Trophoblast cell (in vitro differentiated cells and primary cell): ENCODE results near the gene SEMA4D.

ENCODE experiments used
- DNase-seq, 2 donors: peaks; one replicate each; pipeline ENCODE4 v3.0.0-alpha.2; 2016
- H2AFZ ChIP-seq: 2 replicates; pipeline ENCODE4 v1.6.1; 2013; ENCODE audit warnings: low read length, moderate library complexity, mild to moderate bottlenecking; ENCODE audit not compliant: insufficient read depth, poor library complexity
- H2AK5ac ChIP-seq: 2 replicates; pipeline ENCODE4 v1.6.1; 2013; ENCODE audit warnings: mild to moderate bottlenecking, low read length
- H2BK120ac ChIP-seq: 2 replicates; pipeline ENCODE4 v1.6.1; 2013; ENCODE audit warnings: low read length, mild to moderate bottlenecking, moderate library complexity; ENCODE audit not compliant: insufficient read depth, poor library complexity
- H2BK12ac ChIP-seq: 2 replicates; pipeline ENCODE4 v1.6.1; 2013; ENCODE audit warnings: mild to moderate bottlenecking, low read length, moderate library complexity
- H2BK5ac ChIP-seq: 2 replicates; pipeline ENCODE4 v1.6.1; 2013; ENCODE audit warnings: low read length, low read depth, moderate library complexity, mild to moderate bottlenecking; ENCODE audit not compliant: poor library complexity
- H3K14ac ChIP-seq: 2 replicates; pipeline ENCODE4 v1.6.1; 2013; ENCODE audit warnings: mild to moderate bottlenecking, low read length
- H3K18ac ChIP-seq: 2 replicates; pipeline ENCODE4 v1.6.1; 2013; ENCODE audit warnings: mild to moderate bottlenecking, low read length
- H3K23ac ChIP-seq: 2 replicates; pipeline ENCODE4 v1.6.1; 2013; ENCODE audit warnings: low read length
- H3K27ac ChIP-seq: 2 replicates; pipeline ENCODE4 v1.5.1; 2013; ENCODE audit warnings: low read depth, mild to moderate bottlenecking, inconsistent platforms, low read length, moderate library complexity
- H3K27me3 ChIP-seq: 2 replicates; pipeline ENCODE4 v1.6.1; 2013; ENCODE audit warnings: inconsistent platforms, mild to moderate bottlenecking, low read length, moderate library complexity; ENCODE audit not compliant: insufficient read depth
- H3K36me3 ChIP-seq, 2 experiments: 1 replicate in 1 of 2; 2 replicates in 1 of 2; pipeline ENCODE4 v1.6.1; 2013; ENCODE audit warnings: low read length in 2 of 2, mild to moderate bottlenecking in 2 of 2, moderate library complexity in 1 of 2; ENCODE audit not compliant: insufficient read depth in 2 of 2, control insufficient read depth in 1 of 2
- H3K4ac ChIP-seq: 2 replicates; pipeline ENCODE4 v1.6.1; 2013; ENCODE audit warnings: low read depth, mild to moderate bottlenecking, low read length, moderate library complexity
- H3K4me1 ChIP-seq, 2 experiments: 1 replicate in 1 of 2; 2 replicates in 1 of 2; pipeline ENCODE4 v1.6.1; 2013; ENCODE audit warnings: low read length in 2 of 2, mild to moderate bottlenecking in 2 of 2, moderate library complexity in 1 of 2; ENCODE audit not compliant: insufficient read depth in 2 of 2, control insufficient read depth in 1 of 2
- H3K4me2 ChIP-seq: 2 replicates; pipeline ENCODE4 v1.6.1; 2013; ENCODE audit warnings: inconsistent platforms, mild to moderate bottlenecking, low read length, moderate library complexity
- H3K4me3 ChIP-seq: 2 replicates; pipeline ENCODE4 v1.5.1; 2013; ENCODE audit warnings: mild to moderate bottlenecking, low read depth, low read length, inconsistent platforms
- H3K79me1 ChIP-seq: one replicate; pipeline ENCODE4 v1.6.1; 2013; ENCODE audit warnings: low read length
- H3K79me2 ChIP-seq: 2 replicates; pipeline ENCODE4 v1.6.1; 2013; ENCODE audit warnings: low read length, mild to moderate bottlenecking; ENCODE audit not compliant: control insufficient read depth, insufficient read depth, poor library complexity
- H3K9ac ChIP-seq: 2 replicates; pipeline ENCODE4 v1.6.1; 2013; ENCODE audit warnings: mild to moderate bottlenecking, low read length
- H3K9me3 ChIP-seq: 2 replicates; pipeline ENCODE4 v1.6.1; 2013; ENCODE audit warnings: low read depth, mild to moderate bottlenecking, control low read depth, inconsistent platforms, low read length; ENCODE audit not compliant: insufficient read depth
- H4K12ac ChIP-seq: 2 replicates; pipeline ENCODE4 v1.6.1; 2013; ENCODE audit warnings: low read depth, mild to moderate bottlenecking, low read length, moderate library complexity
- H4K8ac ChIP-seq: 2 replicates; pipeline ENCODE4 v1.6.1; 2013; ENCODE audit warnings: low read depth, mild to moderate bottlenecking, low read length, moderate library complexity
- H4K91ac ChIP-seq: one replicate; pipeline ENCODE4 v1.6.1; 2013; ENCODE audit warnings: low read depth, mild to moderate bottlenecking, low read length, moderate library complexity
- WGBS: extraction: QIAGEN DNeasy Blood & Tissue Kit; methylation state at CpG from one replicate; pipeline ENCODE4 v1.1.7; 2013; ENCODE audit warnings: missing lambda C conversion rate; ENCODE audit not compliant: insufficient read length, insufficient coverage; ENCODE audit errors: extremely low coverage; 5-methylcytosine and 5-hydroxymethylcytosine counted together

The SEMA4D gene

DNA sequence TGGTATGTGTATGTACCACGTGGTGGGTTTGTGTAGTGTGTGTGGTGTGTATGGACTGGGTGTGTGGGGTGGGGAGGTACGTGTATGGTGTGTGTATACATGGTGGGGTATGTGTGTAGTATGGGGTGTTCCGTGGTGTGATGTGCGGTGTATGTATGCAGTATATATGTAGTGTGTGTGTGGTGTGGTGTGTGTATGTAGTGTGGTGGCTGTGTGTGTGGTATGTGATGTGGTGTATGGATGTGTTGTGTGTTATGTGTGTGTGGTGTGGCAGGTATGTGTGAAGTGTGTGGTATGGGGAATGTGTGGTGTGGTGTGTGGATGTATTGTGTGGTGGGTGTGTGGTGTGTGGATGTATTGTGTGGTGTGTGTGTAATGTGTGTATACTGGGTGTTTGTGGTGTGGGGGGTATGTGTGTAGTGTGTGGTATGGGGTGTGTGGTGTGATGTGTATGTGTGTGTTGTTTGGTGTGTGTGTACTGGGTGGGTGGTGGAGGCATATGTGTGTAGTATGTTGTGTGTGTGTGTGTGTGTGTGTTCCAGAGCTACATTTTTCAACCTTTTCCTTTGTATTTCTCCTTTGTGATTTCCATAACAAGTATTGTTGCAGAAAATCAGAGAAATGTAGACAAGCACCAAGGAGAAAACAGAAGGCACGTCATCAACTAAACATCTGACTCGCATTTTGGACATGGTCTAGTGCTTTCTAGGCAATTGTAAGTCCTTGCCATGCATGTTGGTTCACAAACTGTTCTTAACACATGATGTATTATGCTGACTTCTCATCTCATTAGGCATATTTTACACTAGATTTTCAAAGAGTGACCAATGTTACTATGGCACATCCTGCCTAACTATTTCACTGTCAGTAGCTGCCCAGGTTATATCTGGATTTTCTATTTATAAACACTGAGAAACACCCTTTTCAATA is 13.2 kb downstream of the SEMA4D start:
- Histone ChIP-seq H3K14ac (no peak overlapping the region), H3K36me3 (no peaks in the 10 kb centered on the region), H3K79me2 (no peaks in the 10 kb centered on the region), H3K27ac (no peak overlapping the region), H3K9me3 (peaks cover 4% of the 10 kb centered on the region), H3K9ac (no peak overlapping the region), H2AK5ac (no peak overlapping the region), H3K23ac (peak overlapping the region; percentile 96), H3K18ac (no peak overlapping the region), H3K4me1 (no peaks in the 10 kb centered on the region), H3K4me2 (no peak overlapping the region), H4K8ac (no peak overlapping the region), H2AFZ (no peak overlapping the region), H3K27me3 (no peaks in the 10 kb centered on the region), H2BK12ac (no peak overlapping the region), H2BK5ac (no peak overlapping the region), H4K12ac (no peak overlapping the region), H3K4ac (no peak overlapping the region), H3K4me3 (peak overlapping the region; percentile 30), H2BK120ac (no peak overlapping the region), H3K79me1 (no peaks in the 10 kb centered on the region), H4K91ac (no peak overlapping the region)
- DNase-seq, result no peak
- 100% methylated on average over 3 of the region's 6 CpGs for WGBS

DNA sequence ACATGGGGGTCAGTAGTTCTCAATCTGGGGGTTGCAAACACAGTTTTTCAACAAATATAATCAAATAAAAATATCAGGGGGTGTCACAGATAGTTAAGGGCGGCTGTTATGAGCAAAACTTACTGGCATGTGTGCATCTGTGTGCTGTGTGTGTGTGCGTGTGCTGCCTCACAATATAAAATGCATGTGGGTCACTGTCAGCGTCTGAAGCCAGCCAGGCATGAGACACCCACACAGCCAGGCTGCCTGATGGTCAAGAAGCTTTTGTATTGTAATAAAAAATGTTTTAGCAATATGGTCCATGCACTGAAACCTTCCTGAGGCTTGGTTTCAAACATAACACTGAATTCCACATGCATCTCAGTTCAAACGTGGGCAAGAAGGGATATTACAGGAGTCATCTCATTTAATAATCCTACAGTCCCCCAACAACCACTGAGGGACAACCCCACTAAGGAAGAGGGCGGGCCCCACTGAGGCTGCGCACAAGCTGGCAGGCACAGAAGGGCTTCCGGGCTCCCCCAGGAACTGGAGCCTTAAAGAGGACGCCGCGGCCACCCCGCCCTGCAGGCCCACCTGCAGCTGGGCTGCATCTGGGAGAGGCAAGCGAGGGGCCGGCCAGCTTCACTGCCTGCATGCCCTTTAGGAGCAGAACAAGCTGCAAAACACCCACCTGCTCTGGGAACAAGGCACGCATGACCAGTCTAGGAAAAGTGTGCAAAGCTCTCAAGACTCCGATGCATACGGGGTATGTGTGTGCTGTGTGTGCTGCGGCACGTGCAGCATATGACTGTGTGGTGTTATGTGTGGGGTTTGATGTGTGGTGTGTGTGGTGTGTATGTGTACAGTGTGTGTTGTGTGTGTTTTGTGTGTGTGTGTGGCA is 14.1 kb downstream of the SEMA4D start:
- H2AK5ac ChIP-seq, result no peak overlapping the region
- no peak overlapping the region for H2BK12ac ChIP-seq
- no peaks in the 10 kb centered on the region for H3K4me1 ChIP-seq
- no peak overlapping the region for H4K12ac ChIP-seq
- H3K27me3 ChIP-seq, result no peaks in the 10 kb centered on the region
- no peak overlapping the region for H4K8ac ChIP-seq
- H3K4ac ChIP-seq, result no peak overlapping the region
- DNase-seq, result no peak
- no peak overlapping the region for H3K27ac ChIP-seq
- H3K14ac ChIP-seq, result no peak overlapping the region
- H3K4me3 ChIP-seq, result peak overlapping the region; percentile 30
- H4K91ac ChIP-seq, result no peak overlapping the region
- no peak overlapping the region for H3K4me2 ChIP-seq
- no peaks in the 10 kb centered on the region for H3K79me2 ChIP-seq
- H3K9me3 ChIP-seq, result peaks cover 4% of the 10 kb centered on the region
- H2BK120ac ChIP-seq, result no peak overlapping the region
- no peak overlapping the region for H3K9ac ChIP-seq
- H3K36me3 ChIP-seq, result no peaks in the 10 kb centered on the region
- H2AFZ ChIP-seq, result no peak overlapping the region
- H3K23ac ChIP-seq, result peak overlapping the region; percentile 96
- no peak overlapping the region for H3K18ac ChIP-seq
- H3K79me1 ChIP-seq, result no peaks in the 10 kb centered on the region
- no peak overlapping the region for H2BK5ac ChIP-seq
- no CpG with 5 or more reads among the region's 18 CpGs for WGBS

DNA sequence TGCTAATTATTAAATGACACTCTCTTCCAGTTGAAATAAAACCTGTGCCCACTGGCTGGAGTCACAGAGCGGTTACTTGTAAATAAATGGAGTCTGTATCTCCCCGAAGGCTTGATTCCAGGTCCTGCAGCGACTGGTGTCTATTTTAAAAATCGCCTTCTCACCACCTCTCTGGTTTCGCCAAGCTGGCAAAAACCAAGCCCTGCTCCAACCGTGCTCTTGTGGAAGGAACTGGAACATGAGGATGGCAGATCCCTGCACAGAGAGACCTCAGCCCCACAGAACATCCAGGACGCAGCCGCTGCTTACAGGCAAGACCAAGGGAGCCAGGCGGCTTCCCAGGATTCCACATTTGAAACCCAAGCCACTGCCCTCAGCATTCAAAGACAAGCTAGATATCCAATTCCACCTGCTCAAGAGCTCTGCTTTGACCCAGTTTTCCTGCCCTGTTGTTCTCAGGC is 15.0 kb downstream of the SEMA4D start:
- Histone ChIP-seq H2AK5ac (no peak overlapping the region), H3K4ac (no peak overlapping the region), H3K4me1 (peaks cover 2 to 3% of the 10 kb centered on the region in 2 experiments), H3K9me3 (peaks cover 4% of the 10 kb centered on the region), H3K14ac (no peak overlapping the region), H3K79me2 (no peaks in the 10 kb centered on the region), H2BK5ac (no peak overlapping the region), H2BK120ac (no peak overlapping the region), H3K4me2 (no peak overlapping the region), H4K8ac (no peak overlapping the region), H3K27ac (no peak overlapping the region), H3K18ac (no peak overlapping the region), H4K12ac (no peak overlapping the region), H4K91ac (no peak overlapping the region), H2BK12ac (no peak overlapping the region), H2AFZ (no peak overlapping the region), H3K27me3 (no peaks in the 10 kb centered on the region), H3K4me3 (no peak overlapping the region), H3K79me1 (no peaks in the 10 kb centered on the region), H3K23ac (no peak overlapping the region), H3K9ac (no peak overlapping the region), H3K36me3 (no peaks in the 10 kb centered on the region)
- no peak for DNase-seq
- no CpG with 5 or more reads among the region's 9 CpGs for whole genome bisulfite sequencing

DNA sequence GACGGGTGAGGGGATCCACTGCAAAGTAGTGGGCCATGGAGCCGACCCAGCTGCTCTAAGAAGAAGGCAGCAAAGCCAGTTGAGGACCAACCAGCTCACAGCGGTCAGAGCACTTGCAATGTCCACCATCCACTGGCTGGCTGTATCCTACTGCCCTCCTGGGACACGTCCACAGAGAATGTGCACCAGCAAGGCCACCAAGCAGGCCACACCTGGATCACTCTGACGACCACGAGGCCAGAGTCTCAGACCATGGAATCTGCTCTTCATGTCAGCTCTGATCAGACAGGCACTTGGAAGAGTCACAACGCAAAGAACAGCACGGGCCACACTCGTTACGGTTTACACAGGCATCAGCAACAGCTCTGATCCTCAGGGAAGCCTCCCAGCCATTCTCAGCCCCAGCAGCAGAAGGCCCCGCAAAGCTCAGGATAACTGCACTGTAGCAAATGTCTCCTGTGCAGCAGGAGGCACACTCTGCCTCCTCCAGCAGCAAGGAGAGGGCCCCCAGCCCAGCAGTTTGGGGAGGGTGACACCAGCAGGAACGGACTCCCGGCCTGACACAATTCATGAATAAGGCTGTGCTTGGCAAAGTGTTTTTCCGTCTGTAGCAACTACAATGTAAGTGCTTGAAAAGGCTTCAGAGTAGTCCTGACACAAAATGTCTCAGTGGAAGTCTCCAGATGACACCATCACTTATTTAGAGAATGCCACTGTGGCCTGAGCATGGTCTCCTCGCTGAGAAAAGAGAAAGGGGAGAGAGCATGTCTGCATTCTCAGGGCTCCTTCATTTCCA is 15.7 kb downstream of the SEMA4D start:
- Histone ChIP-seq H3K23ac (no peak overlapping the region), H2BK120ac (no peak overlapping the region), H3K9me3 (peaks cover 4% of the 10 kb centered on the region), H3K9ac (no peak overlapping the region), H2BK12ac (no peak overlapping the region), H3K27me3 (no peaks in the 10 kb centered on the region), H3K27ac (no peak overlapping the region), H2AFZ (no peak overlapping the region), H4K12ac (no peak overlapping the region), H3K79me1 (no peaks in the 10 kb centered on the region), H4K91ac (no peak overlapping the region), H3K79me2 (no peaks in the 10 kb centered on the region), H3K4me3 (no peak overlapping the region), H3K4ac (no peak overlapping the region), H3K4me1 (peaks cover 2 to 3% of the 10 kb centered on the region in 2 experiments), H2BK5ac (no peak overlapping the region), H3K36me3 (no peaks in the 10 kb centered on the region), H3K4me2 (no peak overlapping the region), H2AK5ac (no peak overlapping the region), H3K14ac (no peak overlapping the region), H3K18ac (no peak overlapping the region), H4K8ac (no peak overlapping the region)
- no CpG with 5 or more reads among the region's 15 CpGs for WGBS
- DNase-seq, result no peak
